Coronary artery (tissue), 2 donors: ENCODE results near the gene NPIPB12.
"Not testable (repeated sequence)": the region's sequence is repeated elsewhere in the genome, so short reads cannot be mapped to it uniquely, and the experiment has no call there.

Source experiments
- DNase-seq: peaks from one replicate; pipeline ENCODE4 v3.0.0-alpha.2; 2017; ENCODE audit warnings: low spot score
- H3K27ac ChIP-seq, 2 donors: fragments of 200-600 bp; sonication (generic); one replicate each; pipeline ENCODE4 v1.5.1; 2016 to 2019
- H3K4me3 ChIP-seq: fragments of 200-600 bp; sonication (generic); 2 replicates; pipeline ENCODE4 v1.5.1; 2016; ENCODE audit warnings: mild to moderate bottlenecking, moderate library complexity

Gene NPIPB12

DNA sequence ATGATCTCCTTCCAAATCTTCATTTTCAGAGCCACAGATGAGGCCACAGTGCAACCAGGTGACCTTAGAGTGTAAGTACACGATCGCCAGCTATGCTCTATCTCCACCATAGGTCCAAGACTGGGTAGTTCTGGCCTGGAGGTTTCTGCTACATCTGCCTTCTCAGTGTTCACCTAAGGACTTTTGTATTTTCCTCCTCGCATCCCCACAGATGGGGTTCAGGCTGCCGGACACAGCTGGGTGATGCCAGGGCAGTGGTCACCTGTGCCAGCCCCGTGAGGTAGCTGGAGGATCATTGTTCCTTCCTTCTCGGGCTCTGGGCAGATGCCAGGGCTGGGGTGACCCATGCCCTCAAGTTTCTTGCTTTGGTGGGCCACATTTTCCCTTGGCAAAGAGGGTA is at the start of gene NPIPB12:
Gene NPIPB12, minus strand, starts transcription at position 101 of the 400 bp plus-strand sequence.
- H3K27ac ChIP-seq, DNase-seq, H3K4me3 ChIP-seq: not testable (repeated sequence)

GRCh38 chr16:29521520-29521919 is 15.3 kb upstream of the NPIPB12 start:
- H3K4me3 ChIP-seq, H3K27ac ChIP-seq, DNase-seq: not testable (repeated sequence)

- not testable (repeated sequence) for H3K27ac ChIP-seq, DNase-seq, H3K4me3 ChIP-seq
These were observed 23.9 kb downstream of the NPIPB12 start for GRCh38 chr16:29482276-29482675.

DNA sequence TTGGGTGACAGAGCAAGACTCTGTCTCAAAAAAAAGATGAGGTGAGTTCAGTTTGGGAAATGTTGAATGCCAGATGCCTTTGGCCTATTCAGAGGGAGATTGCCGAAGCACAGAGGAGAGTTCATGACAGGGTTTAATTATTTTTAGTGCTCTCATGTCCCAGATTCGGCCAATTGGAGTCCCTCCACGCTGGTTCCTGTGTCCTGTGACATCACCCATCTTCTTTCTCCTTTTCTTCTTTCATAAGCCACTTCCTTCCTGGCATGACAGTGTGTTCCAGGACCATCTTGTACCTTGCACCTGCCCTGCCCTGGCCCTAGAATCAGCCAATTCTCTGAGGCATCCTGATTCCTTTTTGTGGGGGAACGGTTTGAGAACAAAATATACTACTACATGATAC is 34.1 kb downstream of the NPIPB12 start:
- H3K4me3 ChIP-seq, H3K27ac ChIP-seq, DNase-seq: not testable (repeated sequence)

GRCh38 chr16:29469660-29470059 is 36.5 kb downstream of the NPIPB12 start:
- Histone ChIP-seq H3K4me3 (peak overlapping the region; percentile 47), H3K27ac (peak overlapping the region in 1 of 2 donors; percentile 79)
- not testable (repeated sequence) for DNase-seq

DNA sequence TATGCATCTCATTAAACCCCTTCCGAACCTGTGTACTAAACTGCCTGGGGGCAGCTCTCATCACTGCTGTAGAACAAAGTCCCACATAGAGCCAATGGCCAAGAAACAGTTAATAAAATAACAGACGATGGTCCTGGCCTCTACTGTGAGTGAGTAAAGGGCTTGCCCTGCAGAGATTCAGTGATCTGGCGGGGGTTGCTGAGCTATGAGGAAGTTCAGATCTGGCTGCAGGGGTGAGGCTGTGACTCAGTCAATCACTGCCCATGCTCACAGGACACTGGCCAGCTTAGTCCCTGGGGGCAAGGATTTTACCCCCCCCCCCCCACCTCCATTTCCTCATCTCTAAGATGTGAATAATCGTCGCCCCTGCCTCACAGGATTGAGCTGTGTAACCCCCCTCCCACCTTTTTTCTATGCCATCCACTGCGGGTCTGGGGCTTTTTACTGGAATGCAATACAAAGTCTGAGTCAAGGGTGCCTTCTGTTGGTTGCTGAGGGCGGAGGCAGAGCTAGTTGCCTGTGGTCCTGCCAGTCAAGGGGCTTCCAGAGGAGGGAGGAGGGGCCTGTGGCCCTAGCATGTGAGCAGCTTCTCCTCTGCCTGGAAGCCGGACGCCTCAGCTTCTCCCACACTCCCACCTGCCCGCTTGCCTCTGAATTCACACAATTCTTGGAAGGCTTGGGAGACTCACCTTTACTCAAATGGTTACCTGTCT is 38.4 kb downstream of the NPIPB12 start:
- not testable (repeated sequence) for H3K27ac ChIP-seq, DNase-seq, H3K4me3 ChIP-seq

GRCh38 chr16:29466904-29467303 is 39.3 kb downstream of the NPIPB12 start:
- H3K4me3 ChIP-seq, DNase-seq: not testable (repeated sequence)

GRCh38 chr16:29465985-29466824 is 40.0 kb downstream of the NPIPB12 start:
- not testable (repeated sequence) for H3K4me3 ChIP-seq, H3K27ac ChIP-seq, DNase-seq

More at GRCh38 chr16:29466904-29467303, 39.3 kb downstream of the NPIPB12 start:
- H3K27ac ChIP-seq, result not testable (repeated sequence)

DNA sequence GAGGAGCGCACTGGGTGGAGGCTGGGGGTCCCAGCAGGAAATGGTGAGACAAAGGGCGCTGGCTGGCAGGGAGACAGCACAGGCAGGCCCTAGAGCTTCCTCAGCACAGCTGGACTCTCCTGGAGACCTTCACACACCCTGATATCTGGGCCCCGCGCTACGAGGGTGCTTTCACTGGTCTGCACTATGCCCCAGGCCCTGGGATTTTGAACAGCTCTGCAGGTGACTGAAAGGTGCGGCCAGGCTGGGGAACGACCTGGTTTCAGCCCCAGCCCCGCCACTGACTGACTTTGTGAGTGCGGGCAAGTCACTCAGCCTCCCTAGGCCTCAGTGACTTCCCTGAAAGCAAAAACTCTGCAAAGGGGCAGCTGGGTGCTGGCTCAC is 45.6 kb downstream of the NPIPB12 start:
- not testable (repeated sequence) for H3K27ac ChIP-seq, H3K4me3 ChIP-seq, DNase-seq

DNA sequence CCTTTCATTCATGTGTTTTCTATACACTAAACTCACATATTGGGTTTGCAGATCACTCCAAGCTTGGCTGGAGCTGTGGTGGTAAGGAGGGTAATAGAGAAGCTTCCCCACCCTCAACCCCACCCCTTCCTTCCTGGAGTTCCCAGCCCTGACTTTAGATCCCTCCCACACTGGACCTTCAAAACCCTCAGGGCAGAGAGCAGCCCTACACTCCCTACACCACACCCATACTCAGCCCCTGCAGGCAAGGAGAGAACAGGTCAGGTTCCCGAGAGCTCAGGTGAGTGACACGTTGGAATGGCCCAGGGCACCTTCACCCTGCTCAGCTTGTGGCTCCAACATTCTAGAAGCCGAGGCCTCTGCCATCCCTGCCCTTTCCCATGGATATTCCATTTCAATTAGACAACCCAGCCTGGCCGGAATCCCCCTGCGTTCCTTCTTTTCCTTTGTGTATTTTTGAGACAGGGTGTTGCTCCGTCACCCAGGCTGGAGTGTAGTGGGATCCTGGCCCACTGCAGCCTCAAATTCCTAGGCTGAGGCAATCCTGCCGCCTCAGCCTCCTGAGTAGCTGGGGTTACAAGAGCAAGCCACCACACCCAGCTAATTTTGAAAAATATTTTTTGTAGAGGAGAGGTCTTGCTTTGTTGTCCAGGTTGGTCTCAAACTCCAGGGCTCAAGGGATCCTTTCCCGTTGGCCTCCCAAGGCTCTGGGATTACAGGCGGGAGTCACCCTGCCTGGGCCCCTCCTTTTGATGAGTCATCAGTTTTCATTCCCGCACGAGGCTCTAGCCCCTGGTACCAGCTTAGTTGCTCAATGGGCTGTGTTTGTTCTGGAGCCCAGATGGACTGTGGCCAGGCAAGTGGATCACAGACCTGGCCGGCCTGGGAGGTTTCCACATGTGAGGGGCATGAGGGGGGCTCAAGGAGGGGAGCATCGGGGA is 46.2 kb downstream of the NPIPB12 start, which contains the start of gene SULT1A4:
Gene SULT1A4, plus strand, starts transcription at position 208 of the 941 bp plus-strand sequence. CDS start 1,473 bp downstream, outside the sequence.
- H3K4me3 ChIP-seq, H3K27ac ChIP-seq, DNase-seq: not testable (repeated sequence)

DNA sequence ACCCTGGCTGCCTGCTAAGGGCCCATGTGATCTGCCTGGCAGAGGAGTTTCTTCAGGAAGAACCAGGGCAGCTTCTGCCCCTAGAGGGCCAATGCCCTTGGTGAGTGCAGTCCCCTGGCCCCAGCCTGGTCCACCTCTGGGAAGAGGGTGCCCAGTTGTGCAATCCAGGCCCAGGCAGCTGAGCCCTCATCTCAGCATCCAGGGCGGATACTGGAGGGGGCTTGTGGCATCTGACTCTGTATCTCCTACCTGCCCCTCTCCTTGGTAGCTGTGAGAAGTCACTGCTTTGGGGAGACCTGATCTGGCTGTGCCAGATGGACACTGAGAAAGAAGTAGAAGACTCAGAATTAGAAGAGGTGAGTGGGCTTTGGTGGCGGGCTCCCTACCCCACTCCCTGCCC is 48.5 kb downstream of the NPIPB12 start:
- DNase-seq, H3K4me3 ChIP-seq, H3K27ac ChIP-seq: not testable (repeated sequence)

DNA sequence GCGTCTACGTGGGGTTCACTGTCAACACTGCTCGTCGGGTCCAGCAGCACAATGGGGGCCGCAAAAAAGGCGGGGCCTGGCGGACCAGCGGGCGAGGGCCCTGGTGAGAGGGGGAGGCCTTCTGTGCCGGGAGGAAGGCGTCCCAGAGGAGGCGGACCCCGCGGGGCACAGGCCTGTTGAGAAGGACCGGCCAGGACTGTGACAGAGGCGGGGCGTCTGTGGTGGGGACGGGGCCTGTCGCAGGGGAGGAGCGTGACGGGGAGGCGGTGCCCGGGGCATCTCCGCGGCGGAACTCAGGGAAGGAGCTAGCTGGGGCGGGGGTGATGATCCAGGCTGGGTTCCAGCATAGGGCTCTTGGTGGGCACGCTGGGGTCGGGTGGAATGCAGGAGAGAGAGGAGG is 51.4 kb downstream of the NPIPB12 start:
- not testable (repeated sequence) for DNase-seq, H3K27ac ChIP-seq, H3K4me3 ChIP-seq

DNA sequence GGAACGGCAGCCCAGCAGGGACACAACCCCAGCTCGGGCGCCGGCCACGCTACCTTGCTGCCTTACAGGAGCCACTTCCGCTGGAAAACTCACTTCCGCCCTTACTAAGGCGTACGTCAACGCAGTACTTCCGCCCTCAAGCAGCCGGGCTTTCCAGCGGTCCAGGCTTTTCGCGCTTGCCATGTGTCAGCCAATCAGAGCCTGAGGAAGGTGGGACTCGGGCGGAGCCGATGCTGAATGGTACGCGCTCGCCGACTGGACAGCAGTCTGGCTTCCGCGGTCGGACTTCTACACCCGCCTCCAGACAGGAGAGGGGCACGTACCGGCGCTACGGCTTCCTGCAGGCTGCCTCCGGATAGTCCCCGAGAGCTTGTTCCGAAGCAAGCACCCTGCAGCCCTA is 51.9 kb downstream of the NPIPB12 start, which contains the start of the genes BOLA2 and SLX1B:
Gene BOLA2, minus strand, starts transcription at position 83 of the 400 bp plus-strand sequence. CDS start 98 bp downstream, outside the sequence.
Gene SLX1B, plus strand, starts transcription at position 265 of the 400 bp plus-strand sequence.
- H3K27ac ChIP-seq, DNase-seq, H3K4me3 ChIP-seq: not testable (repeated sequence)

GRCh38 chr16:29453754-29454153 is 52.5 kb downstream of the NPIPB12 start:
- not testable (repeated sequence) for DNase-seq, H3K4me3 ChIP-seq, H3K27ac ChIP-seq
